Measurements from ENCODE around the gene DNAJC27.
"Not testable (repeated sequence)": the region's sequence is repeated elsewhere in the genome, so short reads cannot be mapped to it uniquely, and the experiment has no call there.

The DNAJC27 gene

GRCh38 chr2:25000503-25001324 is 29.0 kb upstream of the DNAJC27 start:
- no peak for TF ChIP-seq CTCF (IDR thresholded peaks at IDR 0.05; ENCODE audit: low read depth, low read length)
- no peak overlapping the region for H3K4me3 ChIP-seq (ENCODE audit: low read depth, low read length)

- TF ChIP-seq CTCF (IDR thresholded peaks at IDR 0.05; ENCODE audit: low read depth, low read length) = no peak
- no peak overlapping the region for H3K4me3 ChIP-seq (ENCODE audit: low read depth, low read length)
These were observed 28.3 kb upstream of the DNAJC27 start for GRCh38 chr2:25000036-25000435.

- not testable (repeated sequence) for H3K4me3 ChIP-seq (ENCODE audit: low read depth, low read length)
These were observed 27.3 kb upstream of the DNAJC27 start for GRCh38 chr2:24999097-24999496.

GRCh38 chr2:24994146-24994724 is 22.5 kb upstream of the DNAJC27 start:
- TF ChIP-seq CTCF (IDR thresholded peaks at IDR 0.05; ENCODE audit: low read depth, low read length) = no peak

GRCh38 chr2:24993406-24994145 is 21.8 kb upstream of the DNAJC27 start:
- no peak overlapping the region for H3K4me3 ChIP-seq (ENCODE audit: low read depth, low read length)
- TF ChIP-seq CTCF (IDR thresholded peaks at IDR 0.05; ENCODE audit: low read depth, low read length) = no peak

More at GRCh38 chr2:24994146-24994724, 22.5 kb upstream of the DNAJC27 start:
- no peak overlapping the region for H3K4me3 ChIP-seq (ENCODE audit: low read depth, low read length)

GRCh38 chr2:24986372-24986771 is 14.6 kb upstream of the DNAJC27 start:
- no peak overlapping the region for H3K4me3 ChIP-seq (ENCODE audit: low read depth, low read length)
- TF ChIP-seq CTCF (IDR thresholded peaks at IDR 0.05; ENCODE audit: low read depth, low read length) = no peak

- TF ChIP-seq CTCF (IDR thresholded peaks at IDR 0.05; ENCODE audit: low read depth, low read length) = no peak
- no peak overlapping the region for H3K4me3 ChIP-seq (ENCODE audit: low read depth, low read length)
These were observed 13.8 kb upstream of the DNAJC27 start for GRCh38 chr2:24985511-24985910.
